NOMO-1 treated with DMSO at 0.1 percent for 48 hours (cell line): ENCODE data around the gene AMOTL1.
"Not testable (repeated sequence)": the region's sequence is repeated elsewhere in the genome, so short reads cannot be mapped to it uniquely, and the experiment has no call there.

Experiments used
- DNase-seq: peaks from one replicate; lab custom pipeline; 2025; ENCODE audit not compliant: unreplicated experiment; lab: John Stamatoyannopoulos, UW

Gene AMOTL1

DNA sequence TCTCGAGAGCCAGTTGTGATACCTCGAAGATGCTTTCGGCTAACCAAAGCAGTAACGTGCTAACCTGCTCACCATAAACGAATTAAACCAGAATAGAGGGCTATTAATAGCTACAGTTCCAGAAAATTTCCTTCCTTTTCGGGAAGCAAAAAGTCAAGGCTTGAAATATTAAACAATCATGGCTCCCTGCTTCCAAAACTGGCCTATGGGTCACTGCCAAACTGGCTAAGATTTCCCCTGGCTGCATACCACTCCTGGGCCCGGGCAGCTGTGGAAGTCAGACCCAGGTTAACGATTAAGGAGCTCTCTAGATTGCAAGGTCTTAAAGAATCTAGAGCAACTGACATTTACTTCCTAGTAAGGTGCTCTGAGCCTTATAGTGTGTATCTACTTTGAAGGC is 1.7 kb downstream of the AMOTL1 start:
- no peak for DNase-seq

DNA sequence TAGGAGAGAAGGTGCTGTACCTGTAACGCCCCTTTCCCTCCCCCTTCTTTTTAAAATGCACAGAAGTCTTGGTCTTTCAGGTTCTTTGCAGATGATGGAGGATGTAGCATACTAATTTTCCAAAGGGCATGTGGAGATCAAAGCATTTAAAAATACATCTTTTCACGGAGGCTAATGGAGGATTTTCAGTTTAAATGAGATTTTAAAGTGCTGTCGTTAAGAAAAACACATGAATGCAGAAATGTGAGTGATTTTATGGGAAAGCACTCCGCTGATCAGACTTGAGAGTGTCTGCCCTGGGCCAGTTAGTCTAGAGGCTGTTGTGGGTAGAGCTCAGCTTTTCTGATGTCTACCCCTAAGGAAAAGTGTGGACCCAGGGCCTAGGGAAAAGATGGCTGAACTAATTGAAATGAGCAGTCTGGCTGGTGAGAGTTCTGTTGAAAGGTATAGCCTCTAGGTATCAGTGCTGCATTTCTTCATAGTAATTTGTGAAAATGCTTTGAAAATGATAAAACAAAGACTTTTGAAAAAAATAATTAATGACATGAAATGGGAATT is 2.5 kb downstream of the AMOTL1 start:
- no peak for DNase-seq

DNA sequence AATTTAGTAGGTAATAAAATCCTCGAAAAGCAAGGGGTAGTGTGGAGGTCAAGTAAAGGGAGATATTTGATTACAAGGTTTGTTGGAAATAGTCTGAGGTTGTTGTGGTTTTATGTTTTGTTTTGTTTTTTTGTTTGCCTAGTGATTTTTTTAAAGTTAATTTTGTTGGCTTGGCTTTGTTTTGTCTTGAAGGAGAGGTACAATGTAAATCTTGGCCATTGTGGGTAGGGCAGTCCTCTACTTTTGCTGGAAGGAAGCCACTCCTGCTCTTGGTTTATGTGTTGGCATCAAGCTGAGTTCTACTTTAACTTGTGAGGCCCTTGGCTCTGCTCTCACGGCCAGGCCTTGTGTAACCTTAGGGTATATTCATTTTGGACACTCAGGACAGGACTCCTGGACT is 3.2 kb downstream of the AMOTL1 start:
- DNase-seq: no peak

DNA sequence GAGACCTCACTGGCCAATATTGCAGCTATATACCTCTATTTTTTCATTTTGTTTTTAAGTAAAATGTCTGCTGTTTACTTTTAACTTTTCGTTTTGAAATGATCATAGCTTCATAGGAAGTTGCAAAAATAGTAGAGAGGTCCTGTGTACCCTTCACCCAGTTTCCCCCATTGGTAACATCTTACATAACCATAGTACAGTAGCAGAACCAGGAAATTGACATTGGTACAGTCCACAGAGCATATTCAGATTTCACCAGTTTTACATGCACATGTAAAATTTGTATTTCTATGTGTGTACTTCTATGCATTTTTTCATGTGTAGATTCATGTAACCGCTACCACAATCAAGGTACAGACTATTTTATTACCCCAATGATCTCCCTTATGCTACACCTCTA is 3.8 kb downstream of the AMOTL1 start:
- no peak for DNase-seq

DNA sequence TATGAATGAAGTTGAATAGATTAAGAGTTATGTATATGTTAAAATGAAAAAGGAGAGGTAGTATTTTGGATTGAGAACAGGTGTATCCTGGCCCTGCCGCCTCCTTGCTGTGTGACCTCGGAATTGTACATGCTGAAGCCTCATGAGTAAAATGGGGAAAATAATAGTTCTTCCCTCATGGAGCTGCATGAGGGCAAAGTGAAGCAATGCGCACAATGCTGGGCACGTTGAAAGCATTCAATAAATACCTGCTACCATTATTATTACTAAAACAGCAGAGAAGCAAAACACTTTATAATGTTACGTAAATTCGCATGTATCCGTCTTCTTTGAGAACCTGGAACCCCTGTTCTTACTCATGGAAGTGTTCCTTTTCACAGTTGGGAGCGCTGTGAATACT is 5.7 kb downstream of the AMOTL1 start:
- no peak for DNase-seq

DNA sequence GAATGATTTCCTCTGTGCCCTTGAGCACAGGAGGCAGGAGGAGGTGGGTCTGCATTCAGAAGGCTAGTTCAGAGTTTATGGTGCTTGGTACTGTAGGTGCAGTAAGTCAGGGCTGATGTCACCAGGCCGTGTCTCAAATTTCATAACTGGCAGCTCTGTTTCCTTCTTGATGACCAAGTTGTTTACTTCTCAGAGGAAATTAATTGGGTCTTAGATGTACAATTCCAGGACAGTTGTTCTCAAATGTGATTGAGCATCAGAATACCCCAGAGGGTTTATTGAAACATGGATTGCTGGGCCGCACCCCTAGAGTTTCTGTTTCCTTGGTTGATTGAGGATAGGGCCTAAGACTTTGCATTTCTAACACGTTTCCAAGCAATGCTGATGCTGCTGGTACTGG is 6.2 kb downstream of the AMOTL1 start:
- no peak for DNase-seq

DNA sequence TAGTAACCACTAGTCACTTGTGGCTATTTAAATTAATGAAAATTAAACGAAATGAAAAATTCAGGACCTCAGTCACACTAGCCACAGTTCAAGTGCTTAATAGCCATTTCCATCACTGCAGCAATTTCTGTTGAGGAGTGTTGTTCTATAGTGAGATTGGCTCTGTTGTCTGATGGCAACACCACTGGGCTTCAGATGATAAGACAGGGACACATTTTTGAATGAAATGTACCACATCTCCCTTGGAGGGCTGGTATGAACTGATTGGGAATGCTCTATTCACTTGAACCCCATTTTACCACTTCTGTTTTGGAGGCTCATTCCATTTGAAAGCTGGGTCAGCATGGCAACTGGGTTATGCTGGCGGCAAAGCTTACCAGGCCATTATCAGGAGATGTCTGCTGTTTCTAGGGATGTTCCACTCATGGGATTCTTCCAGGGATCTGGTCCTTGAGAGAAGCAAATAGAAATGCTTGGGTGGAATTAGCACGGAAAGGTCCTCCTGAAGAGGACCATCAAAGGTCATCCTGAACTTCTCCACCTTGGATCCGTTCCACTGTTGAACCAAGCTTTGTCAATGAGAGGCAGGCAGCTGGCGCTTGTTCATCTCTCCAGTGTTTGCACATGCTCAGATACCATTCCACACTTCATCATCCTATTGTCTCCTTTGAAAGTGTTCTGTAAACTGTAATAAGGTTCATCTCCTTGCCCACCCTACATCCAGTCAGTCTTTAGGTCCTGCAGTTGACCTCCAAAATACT is 7.6 kb downstream of the AMOTL1 start:
- no peak for DNase-seq

DNA sequence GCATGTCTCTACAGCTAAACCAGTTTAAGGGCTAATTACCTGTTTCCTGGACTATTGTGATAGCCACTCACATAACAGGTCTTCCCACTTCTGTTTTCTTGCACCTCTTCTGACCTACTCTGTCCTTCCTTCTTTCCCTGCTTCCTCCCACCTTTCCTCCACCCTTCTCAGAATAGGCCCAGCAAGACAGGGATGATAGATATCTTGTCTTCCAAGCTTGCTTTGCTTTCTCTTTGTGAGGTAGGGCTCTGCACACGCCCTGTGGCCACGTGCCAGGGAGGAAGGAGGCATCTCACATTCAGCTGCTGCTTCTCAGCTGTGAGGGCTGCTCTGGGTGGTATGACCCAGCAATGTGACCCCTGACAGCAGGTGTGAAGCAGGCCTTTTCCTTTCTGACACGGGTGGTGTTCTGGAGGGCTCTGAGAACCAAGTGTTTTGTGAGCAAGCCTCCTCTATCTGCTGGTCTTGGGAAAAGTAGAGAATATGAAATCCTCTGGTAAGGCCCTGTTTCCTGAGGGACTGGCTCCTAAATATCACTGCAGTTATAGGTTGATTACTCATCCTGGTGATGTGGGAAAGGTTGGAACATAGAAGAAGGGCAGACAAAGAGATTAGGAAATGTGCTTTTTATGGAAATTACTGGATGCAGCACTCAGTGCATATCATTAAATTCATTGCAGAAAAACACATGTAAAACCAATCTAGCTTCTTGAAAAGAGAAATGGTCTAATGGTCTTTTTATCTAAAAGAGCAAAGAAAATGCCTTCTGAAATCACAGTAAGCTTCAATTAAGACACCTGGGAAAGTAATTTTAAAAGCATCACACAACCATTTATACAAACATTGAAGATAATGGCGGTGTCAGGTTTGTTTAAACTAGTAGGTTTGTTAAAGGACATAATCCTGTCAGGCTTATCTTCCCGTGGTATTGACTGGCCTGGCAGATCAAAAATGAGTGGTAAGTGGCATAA is 8.5 kb downstream of the AMOTL1 start:
- no peak for DNase-seq

DNA sequence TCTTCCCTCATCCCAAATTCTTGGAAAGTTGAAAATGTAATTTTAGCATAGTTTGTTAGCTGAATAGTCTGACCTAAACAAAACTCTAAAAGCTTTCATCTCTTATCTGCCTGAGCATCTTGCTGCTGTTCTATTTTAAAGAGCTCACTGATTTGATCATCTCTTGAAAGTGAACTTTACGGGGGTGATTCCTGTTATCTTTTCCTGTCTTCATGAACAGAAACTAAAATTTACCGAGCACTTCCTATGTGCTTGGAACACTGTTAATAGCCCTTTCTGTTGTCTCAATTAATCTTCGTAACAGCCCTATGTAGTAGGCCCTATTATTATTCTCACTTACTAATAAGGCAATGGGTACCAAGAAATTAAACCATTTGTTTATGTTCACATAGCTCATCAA is 12.3 kb downstream of the AMOTL1 start:
- no peak for DNase-seq

DNA sequence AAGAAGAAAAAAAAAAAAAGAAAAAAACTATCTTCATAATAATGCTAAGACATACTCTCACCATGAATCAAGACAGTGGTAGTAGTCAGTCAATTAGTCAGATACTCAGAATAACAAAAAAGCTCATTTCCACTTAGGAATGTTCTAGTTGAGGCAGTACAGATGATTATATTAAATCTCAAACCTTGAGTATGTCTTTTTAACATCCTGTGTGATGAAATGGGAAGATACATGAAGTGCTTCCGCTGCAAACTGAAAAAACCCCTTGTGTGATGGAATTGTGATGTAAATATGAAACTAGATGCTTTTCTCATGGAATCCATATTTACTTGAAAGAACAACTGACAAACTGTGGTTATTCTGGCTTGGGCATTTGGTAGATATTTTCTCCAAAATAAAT is 13.7 kb downstream of the AMOTL1 start:
- no peak for DNase-seq

DNA sequence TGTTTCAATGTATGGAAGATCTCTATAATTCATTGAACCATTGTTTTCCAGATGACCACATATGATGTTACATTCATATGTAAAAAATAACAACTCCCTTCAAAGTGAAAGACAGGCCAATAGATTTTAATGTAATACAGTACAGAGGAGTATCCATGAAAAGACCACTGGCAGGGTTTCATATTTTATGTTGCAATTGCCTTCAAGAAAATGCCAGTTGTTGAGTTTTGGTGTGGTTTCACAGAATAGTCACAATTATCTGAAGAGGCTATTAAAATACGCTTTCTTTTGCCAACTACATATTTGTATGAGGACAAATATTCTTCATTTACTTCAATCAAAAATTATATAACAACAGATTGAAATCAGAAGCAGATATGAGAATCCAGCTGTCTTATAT is 14.3 kb downstream of the AMOTL1 start:
- DNase-seq: no peak

DNA sequence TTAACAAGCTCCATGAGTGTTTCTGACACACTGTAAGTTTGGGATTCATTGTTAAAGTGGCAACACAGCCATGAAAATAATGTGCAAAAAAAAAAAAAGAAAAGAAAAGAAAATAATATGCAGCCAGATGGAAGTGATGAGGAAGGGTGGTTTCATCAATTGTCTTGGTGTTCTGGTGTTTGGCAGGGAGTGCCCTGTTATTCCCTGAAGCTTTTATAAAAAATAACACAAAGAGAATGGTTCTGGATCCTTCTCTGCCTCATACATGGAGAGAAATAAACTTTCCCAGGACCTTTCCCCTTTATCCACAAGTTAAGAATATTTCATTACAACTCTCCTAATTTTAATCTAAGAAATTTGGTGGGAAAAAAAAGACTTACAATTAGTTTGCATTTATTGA is 16.7 kb downstream of the AMOTL1 start:
- no peak for DNase-seq

DNA sequence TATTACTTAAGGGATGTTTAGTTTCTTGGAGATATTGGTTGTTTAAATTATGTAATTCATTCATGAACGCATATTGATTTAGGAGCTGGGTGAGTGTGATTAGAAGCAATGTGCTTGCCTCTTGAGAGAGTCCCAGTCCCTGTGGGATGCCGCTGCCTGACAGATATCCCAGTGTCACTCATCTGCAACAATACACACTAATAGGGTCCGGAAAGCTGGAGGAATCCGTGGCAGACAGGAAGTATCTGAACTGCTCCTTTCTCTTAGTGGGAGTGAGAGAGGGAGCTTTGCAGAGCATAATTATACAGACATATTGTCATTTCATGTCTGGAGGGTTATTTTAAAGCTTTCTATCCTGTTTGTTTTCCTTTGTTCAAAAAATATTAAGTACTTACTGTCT is 17.4 kb downstream of the AMOTL1 start:
- no peak for DNase-seq

DNA sequence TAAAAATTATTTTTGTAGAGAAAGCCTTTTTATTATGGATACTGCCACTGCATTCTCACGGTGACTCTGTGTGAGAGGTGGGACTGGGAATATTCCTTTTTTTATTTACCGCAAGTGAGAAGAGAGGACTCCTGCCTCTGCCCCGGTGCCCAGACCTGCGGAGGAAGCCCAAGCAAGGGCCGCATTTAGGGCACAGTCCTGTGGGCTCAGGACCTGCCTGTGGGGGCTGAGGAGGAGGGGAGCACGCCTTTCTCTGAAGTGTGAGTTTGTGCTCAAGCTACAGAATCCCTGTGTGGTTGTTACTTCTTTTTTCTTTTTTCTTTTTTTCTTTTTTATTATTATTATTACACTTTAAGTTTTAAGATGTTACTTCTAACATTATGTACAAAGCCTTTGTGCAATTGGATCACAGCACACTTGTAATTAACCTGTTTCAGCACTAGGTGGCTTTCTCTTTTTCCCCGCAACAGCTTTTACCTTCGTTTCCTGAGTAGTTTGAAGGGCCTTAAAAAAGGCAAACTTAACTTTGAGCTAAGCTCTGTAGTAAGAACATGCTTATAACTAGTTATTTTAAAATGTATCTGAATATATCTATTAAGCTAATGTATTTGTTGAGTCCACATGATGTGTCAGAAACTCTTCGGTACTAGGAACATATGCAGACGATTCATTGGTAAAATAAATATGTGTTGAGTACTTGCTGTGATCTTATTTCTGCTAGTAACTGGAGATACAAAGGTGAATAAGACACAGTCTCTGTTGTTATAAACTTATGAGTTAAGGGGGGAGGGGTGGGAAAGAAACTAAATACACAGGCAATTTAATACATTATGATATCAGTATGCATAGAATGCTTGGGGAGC is 18.3 kb downstream of the AMOTL1 start:
- peak; percentile 22 for DNase-seq

DNA sequence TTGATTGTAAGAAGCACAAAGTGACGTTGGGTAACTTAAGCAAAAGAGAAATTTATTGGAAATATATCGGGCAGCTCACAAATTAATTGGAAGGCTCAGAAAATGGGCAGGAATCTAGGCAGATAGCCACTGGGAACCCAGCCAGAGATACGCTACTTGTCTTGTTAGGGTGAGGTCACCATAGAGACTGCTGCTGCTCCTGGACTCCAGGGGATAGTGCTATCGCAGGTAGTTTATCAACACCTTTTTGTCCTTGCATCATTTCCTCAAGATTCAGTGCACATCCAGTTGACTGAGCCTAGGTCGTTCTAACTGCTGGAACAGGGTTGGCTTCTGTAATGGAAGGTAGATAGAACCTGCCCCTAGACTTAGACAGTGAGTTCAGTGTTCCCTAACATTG is 19.6 kb downstream of the AMOTL1 start:
- DNase-seq: no peak

DNA sequence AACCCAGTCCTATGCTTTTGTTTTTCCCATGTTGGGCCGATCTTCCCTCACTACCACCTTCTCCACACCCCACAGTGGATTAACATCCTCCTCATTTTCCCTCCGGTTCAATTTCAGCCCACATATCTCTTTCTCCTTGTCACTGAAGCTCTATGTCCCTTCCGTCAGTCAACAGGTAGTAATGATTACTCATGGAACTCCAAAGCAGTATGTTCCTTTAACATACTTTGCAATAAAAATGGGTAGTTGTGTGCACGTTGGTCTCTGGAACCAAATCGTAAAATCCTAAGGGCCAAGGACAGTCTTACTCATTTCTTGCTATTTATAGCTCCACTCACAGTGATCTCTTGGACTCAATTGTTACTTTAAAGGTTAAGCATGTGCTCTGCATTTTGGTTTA is 20.2 kb downstream of the AMOTL1 start:
- no peak for DNase-seq

DNA sequence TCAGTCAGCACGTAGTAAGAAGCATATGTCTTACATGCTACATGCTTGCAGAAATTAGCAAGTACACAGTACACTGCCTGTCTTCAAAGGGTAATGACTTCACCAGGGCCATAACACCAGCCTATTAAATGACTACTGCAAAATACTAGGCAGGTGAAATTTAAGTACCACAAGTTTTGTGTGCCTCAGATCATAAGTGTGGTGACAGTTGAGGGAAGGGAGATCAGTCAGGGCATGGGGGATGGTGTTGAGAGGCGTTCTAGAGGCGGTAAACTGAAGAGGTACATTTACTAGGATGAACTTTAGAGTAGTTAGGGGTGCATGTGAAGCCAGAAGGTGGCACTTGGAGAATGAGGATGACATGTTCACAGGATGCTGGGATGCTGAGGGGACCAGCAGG is 22.0 kb downstream of the AMOTL1 start:
- no peak for DNase-seq

DNA sequence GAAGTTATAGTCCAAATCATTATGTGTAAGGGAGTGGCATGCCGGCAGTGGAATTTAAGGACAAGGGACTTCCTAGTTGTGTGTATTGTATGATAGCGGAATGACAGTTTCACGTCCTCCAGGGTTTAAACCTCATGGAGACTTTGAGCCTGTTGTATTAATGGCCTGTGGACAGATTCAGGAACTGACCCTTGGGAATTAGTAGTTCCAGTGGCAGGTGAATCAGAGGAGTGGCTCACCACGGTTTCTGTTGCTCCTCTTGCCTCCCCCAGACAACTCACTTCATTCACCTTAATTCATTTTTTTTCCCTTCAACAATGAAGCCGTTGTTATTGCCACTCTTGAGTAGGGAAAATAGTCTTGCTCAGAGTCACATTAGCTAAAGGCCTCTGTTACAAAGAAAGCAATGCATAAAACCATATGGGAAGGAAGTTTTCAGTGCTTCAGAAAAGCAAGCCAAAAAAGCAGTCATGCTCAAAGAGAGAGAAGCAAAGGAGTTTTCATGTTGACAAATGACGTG is 22.6 kb downstream of the AMOTL1 start:
- no peak for DNase-seq

DNA sequence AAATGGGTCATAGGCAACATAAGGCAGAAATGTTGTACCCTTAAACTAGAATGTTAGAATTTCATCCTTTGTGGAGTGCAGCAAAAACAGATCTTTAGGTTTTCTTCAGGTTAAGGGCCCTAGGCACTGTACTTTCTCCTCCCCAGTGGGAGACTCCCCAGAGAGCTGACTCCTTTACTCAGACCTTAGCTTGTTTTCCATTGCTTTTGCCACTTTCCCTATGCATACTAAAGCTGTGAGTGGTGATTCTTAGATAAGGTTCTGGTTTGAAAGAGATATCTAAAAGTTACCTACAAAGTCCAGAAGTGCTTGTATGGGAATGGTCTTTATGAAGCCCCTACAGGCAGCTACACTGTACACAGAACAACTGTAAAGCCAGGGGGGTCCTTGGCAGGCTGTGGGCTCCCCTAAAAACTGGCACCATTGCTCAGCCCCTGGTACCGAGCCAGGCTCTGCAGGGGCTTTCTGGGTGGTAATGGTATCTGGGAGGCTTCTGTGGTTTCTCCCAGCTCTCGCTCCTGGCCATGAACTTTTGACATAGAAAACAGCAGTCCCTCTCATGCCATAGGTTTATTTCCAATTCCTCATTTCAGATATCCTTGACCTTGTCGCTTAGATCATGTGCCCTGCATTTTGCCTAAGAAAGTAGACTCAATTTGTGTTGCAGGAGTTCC is 23.2 kb downstream of the AMOTL1 start:
- no peak for DNase-seq

DNA sequence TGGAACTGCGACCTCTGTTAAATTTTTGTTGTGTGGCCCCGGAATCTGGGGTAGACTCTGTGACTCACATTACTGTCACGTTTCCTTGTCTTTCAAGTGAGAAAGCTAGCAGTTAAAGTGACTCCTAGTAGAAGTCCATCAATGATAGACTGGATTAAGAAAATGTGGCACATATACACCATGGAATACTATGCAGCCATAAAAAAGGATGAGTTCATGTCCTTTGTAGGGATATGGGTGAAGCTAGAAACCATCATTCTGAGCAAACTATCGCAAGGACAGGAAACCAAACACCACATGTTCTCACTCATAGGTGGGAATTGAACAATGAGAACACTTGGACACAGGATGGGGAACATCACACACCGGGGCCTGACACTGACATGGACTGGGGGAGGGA is 23.8 kb downstream of the AMOTL1 start:
- DNase-seq: not testable (repeated sequence)
